Stimulated activated naive B cell treated with anti-CD40 and anti-IgM and Interleukin-4, amounts not matched to agents 10 μg/mL and 1 μg/mL and 100 μg/mL, for 72 hours (primary cell): ENCODE measurements around the gene PLOD3.
"Not testable (repeated sequence)": the region's sequence is repeated elsewhere in the genome, so short reads cannot be mapped to it uniquely, and the experiment has no call there.

ENCODE experiments used
- ATAC-seq, 2 donors: fragments of 150-1000 bp; cut with Tn5 transposase; replicated peaks; 2 replicates each; pipeline ENCODE4 v1.10.0; 2021; ENCODE audit warnings: moderate library complexity in 1 of 2
- DNase-seq: peaks from one replicate; pipeline ENCODE4 v3.0.0; 2021
- H3K27ac Mint-ChIP-seq: one replicate; pipeline ENCODE4 v1.8.0; 2022; ENCODE audit warnings: mild to moderate bottlenecking, mixed read lengths
- H3K27me3 Mint-ChIP-seq, 2 donors: one replicate each; pipeline ENCODE4 v1.8.0; 2022; ENCODE audit warnings: mixed read lengths in 2 of 2
- H3K36me3 Mint-ChIP-seq, 2 donors: one replicate each; pipeline ENCODE4 v1.8.0; 2022; ENCODE audit warnings: mixed read lengths in 2 of 2, mild to moderate bottlenecking in 1 of 2
- H3K4me1 Mint-ChIP-seq, 2 donors: one replicate each; pipeline ENCODE4 v1.8.0; 2022; ENCODE audit warnings: mixed read lengths in 2 of 2, mild to moderate bottlenecking in 1 of 2
- H3K4me3 Mint-ChIP-seq, 2 donors: one replicate each; pipeline ENCODE4 v1.8.0; 2022; ENCODE audit warnings: mild to moderate bottlenecking in 2 of 2, mixed read lengths in 2 of 2, moderate library complexity in 1 of 2
- H3K9me3 Mint-ChIP-seq, 2 donors: one replicate each; pipeline ENCODE4 v1.8.0; 2022; ENCODE audit warnings: mixed read lengths in 2 of 2, mild to moderate bottlenecking in 1 of 2

Gene PLOD3

GRCh38 chr7:101217388-101218235 lies at the start of gene PLOD3, which contains the start of gene ZNHIT1:
TSS of gene PLOD3 (minus strand) at chr7:101217581. CDS start at chr7:101217274, 307 bp downstream.
TSS of gene ZNHIT1 (plus strand) at chr7:101218165. CDS start at chr7:101218196, 31 bp downstream.
- H3K4me3 Mint-ChIP-seq, result peak within 1 kb of the TSS; percentile 92 to 98

GRCh38 chr7:101265622-101266516 lies 48.5 kb upstream of the PLOD3 start:
- DNase-seq, result no peak
- peaks cover 0 to 8% of the 10 kb centered on the region in 2 donors for H3K4me1 Mint-ChIP-seq
- no peaks in the 10 kb centered on the region for H3K9me3 Mint-ChIP-seq
- no peak overlapping the region for H3K27ac Mint-ChIP-seq
- no peak overlapping the region for H3K4me3 Mint-ChIP-seq
- ATAC-seq, result no peak
- H3K27me3 Mint-ChIP-seq, result peaks cover 10 to 40% of the 10 kb centered on the region in 2 donors
- no peaks in the 10 kb centered on the region for H3K36me3 Mint-ChIP-seq

More at GRCh38 chr7:101217388-101218235, at the start of gene PLOD3, which contains the start of gene ZNHIT1:
- Mint-ChIP-seq H3K27me3 (no peaks in the 10 kb centered on the region), H3K4me1 (peaks cover 26 to 41% of the 10 kb centered on the region in 2 donors), H3K27ac (peak within 1 kb of the TSS; percentile 96), H3K36me3 (peaks cover 26 to 40% of the 10 kb centered on the region in 2 donors), H3K9me3 (no peaks in the 10 kb centered on the region)
- ATAC-seq (peak; percentile 78 to 87), DNase-seq (peak; percentile 91)

- peaks cover 7 to 42% of the 10 kb centered on the region in 2 donors for H3K27me3 Mint-ChIP-seq
- H3K4me1 Mint-ChIP-seq, H3K36me3 Mint-ChIP-seq, H3K9me3 Mint-ChIP-seq, H3K27ac Mint-ChIP-seq, H3K4me3 Mint-ChIP-seq, DNase-seq: not testable (repeated sequence)
- peak in 1 of 2 donors; percentile 34 for ATAC-seq
Measured at GRCh38 chr7:101264102-101264706, 46.8 kb upstream of the PLOD3 start.

- Mint-ChIP-seq H3K9me3 (no peaks in the 10 kb centered on the region), H3K4me1 (no peaks in the 10 kb centered on the region), H3K27me3 (peaks cover 5 to 30% of the 10 kb centered on the region in 2 donors), H3K4me3 (no peak overlapping the region), H3K36me3 (no peaks in the 10 kb centered on the region), H3K27ac (no peak overlapping the region)
- no peak for ATAC-seq
- no peak for DNase-seq
Measured at GRCh38 chr7:101258243-101258731, 40.9 kb upstream of the PLOD3 start.

GRCh38 chr7:101255796-101256195 lies 38.4 kb upstream of the PLOD3 start:
- Mint-ChIP-seq H3K4me3 (no peak overlapping the region), H3K27ac (no peak overlapping the region), H3K9me3 (no peaks in the 10 kb centered on the region), H3K36me3 (peaks cover 5 to 6% of the 10 kb centered on the region in 2 donors), H3K4me1 (peaks cover 6 to 12% of the 10 kb centered on the region in 2 donors), H3K27me3 (peaks cover 5 to 7% of the 10 kb centered on the region in 2 donors)
- DNase-seq, result no peak
- ATAC-seq, result no peak

GRCh38 chr7:101253199-101253598 lies 35.8 kb upstream of the PLOD3 start:
- not testable (repeated sequence) for DNase-seq, ATAC-seq, H3K9me3 Mint-ChIP-seq, H3K27me3 Mint-ChIP-seq, H3K27ac Mint-ChIP-seq
- Mint-ChIP-seq H3K4me3 (peak overlapping the region; percentile 88 to 96), H3K4me1 (peaks cover 13 to 25% of the 10 kb centered on the region in 2 donors), H3K36me3 (peaks cover 7 to 12% of the 10 kb centered on the region in 2 donors)

- Mint-ChIP-seq H3K4me1 (peaks cover 19 to 35% of the 10 kb centered on the region in 2 donors), H3K9me3 (no peaks in the 10 kb centered on the region), H3K36me3 (peaks cover 13 to 19% of the 10 kb centered on the region in 2 donors), H3K27me3 (peaks cover 5 to 7% of the 10 kb centered on the region in 2 donors), H3K4me3 (peak overlapping the region; percentile 88 to 96), H3K27ac (peak overlapping the region; percentile 95)
- ATAC-seq, result peak; percentile 99
- peak; percentile 99 for DNase-seq
Measured at GRCh38 chr7:101251871-101252659, 34.7 kb upstream of the PLOD3 start.

GRCh38 chr7:101250324-101250723 lies 32.9 kb upstream of the PLOD3 start:
- DNase-seq (no peak), ATAC-seq (peak; percentile 24 to 41)
- Mint-ChIP-seq H3K36me3 (peaks cover 19 to 26% of the 10 kb centered on the region in 2 donors), H3K4me3 (peak overlapping the region; percentile 88 to 96), H3K9me3 (no peaks in the 10 kb centered on the region), H3K4me1 (peaks cover 25 to 46% of the 10 kb centered on the region in 2 donors), H3K27ac (peak overlapping the region; percentile 43), H3K27me3 (peaks cover 0 to 7% of the 10 kb centered on the region in 2 donors)

GRCh38 chr7:101248276-101248675 lies 30.9 kb upstream of the PLOD3 start:
- Mint-ChIP-seq H3K27me3 (no peaks in the 10 kb centered on the region), H3K4me3 (no peak overlapping the region), H3K4me1 (peaks cover 34 to 61% of the 10 kb centered on the region in 2 donors), H3K9me3 (no peaks in the 10 kb centered on the region), H3K27ac (no peak overlapping the region), H3K36me3 (peaks cover 25 to 35% of the 10 kb centered on the region in 2 donors)
- ATAC-seq, result no peak
- DNase-seq, result no peak

GRCh38 chr7:101245147-101245668 lies 27.8 kb upstream of the PLOD3 start:
- peaks cover 28 to 58% of the 10 kb centered on the region in 2 donors for H3K4me1 Mint-ChIP-seq
- peaks cover 25 to 37% of the 10 kb centered on the region in 2 donors for H3K36me3 Mint-ChIP-seq
- DNase-seq, result no peak

GRCh38 chr7:101244375-101245146 lies 27.2 kb upstream of the PLOD3 start, which contains the start of gene FIS1:
TSS of gene FIS1 (minus strand) at chr7:101245081. CDS start at chr7:101245004, 77 bp downstream.
- peaks cover 24 to 37% of the 10 kb centered on the region in 2 donors for H3K36me3 Mint-ChIP-seq
- peak; percentile 94 to 96 for ATAC-seq
- H3K4me1 Mint-ChIP-seq, result peaks cover 26 to 56% of the 10 kb centered on the region in 2 donors
- peak within 1 kb of the TSS; percentile 92 to 99 for H3K4me3 Mint-ChIP-seq
- H3K9me3 Mint-ChIP-seq, result no peaks in the 10 kb centered on the region
- peak; percentile 91 for DNase-seq
- H3K27me3 Mint-ChIP-seq, result no peaks in the 10 kb centered on the region
- peak within 1 kb of the TSS; percentile 98 for H3K27ac Mint-ChIP-seq

More at GRCh38 chr7:101245147-101245668, 27.8 kb upstream of the PLOD3 start:
- Mint-ChIP-seq H3K27me3 (no peaks in the 10 kb centered on the region), H3K9me3 (no peaks in the 10 kb centered on the region), H3K4me3 (peak overlapping the region; percentile 92 to 99), H3K27ac (peak overlapping the region; percentile 98)
- ATAC-seq, result no peak
